Testis (tissue), 2 donors: ENCODE data around the gene HFE.

Experiments
- CTCF ChIP-seq, 3 experiments: fragments of 450-650 bp in 2 of 3; fragments of 200-600 bp in 1 of 3; sonication (generic) in 1 of 3; IDR thresholded peaks; one replicate each; pipeline ENCODE4 v1.5.1; 2016 to 2019; ENCODE audit warnings: antibody characterized with exemption in 3 of 3, mild to moderate bottlenecking in 2 of 3, moderate library complexity in 1 of 3
- POLR2A ChIP-seq: fragments of 450-650 bp; IDR thresholded peaks from one replicate; pipeline ENCODE4 v1.6.1; 2017; ENCODE audit warnings: antibody characterized with exemption, mild to moderate bottlenecking, moderate library complexity

GRCh38 chr6:26130581-26131249 is 43.5 kb downstream of the HFE start:
- TF ChIP-seq CTCF (IDR thresholded peaks at IDR 0.05) = no peak
- no peak for TF ChIP-seq POLR2A
